ENCODE data around the gene CCDC170.
A peak's percentile ranks its signal among the peaks of the same experiment; 100 is the strongest.
"Not testable (repeated sequence)": the region's sequence is repeated elsewhere in the genome, so short reads cannot be mapped to it uniquely, and the experiment has no call there.

The CCDC170 gene

DNA sequence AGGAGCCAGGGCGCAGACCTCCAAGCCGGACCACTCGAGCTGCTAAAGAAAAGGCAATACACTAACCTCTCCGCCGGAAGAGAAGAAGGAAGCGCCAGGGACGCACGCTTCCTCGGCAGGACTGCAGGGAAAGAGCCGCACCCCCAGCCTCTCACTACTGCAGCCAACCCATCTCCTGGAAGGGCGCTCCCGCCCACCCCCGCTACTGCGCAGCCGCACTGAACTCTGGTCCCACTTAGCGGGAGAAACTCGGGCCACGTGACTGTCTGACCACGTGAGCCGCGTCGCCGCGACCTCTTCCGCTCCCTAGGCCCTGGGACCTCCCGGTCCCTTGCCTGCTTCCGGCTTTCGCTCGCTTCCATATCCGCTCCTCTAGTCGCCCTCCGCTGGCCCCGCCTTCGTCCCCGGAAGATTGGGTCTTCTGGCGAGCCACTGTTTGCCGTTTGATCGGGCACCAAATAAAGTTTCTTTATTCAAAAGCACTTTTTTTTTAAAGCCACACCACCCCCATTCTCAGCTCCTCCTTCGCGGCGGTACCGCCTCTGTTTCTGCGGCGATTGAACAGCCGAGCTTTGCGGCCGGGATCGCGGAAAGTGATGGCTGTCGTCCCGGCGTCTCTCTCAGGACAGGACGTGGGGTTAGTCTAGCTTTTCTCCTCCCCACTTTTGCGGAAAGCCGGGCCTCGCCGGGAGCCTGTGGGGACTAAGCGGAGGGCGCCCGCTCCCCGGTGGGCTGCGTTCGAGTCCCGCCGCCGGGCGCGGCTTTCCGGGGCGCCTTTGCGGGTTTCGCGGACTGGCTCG lies 41.7 kb upstream of the CCDC170 start, which contains the start of gene RMND1:
Gene RMND1, minus strand, starts transcription at position 177 of the 800 bp plus-strand sequence. CDS start 6,315 bp downstream, outside the sequence.
- H3K4me3 ChIP-seq (ENCODE audit: control insufficient read depth, low read depth, low read length) = peak within 1 kb of the TSS; percentile 98
- TF ChIP-seq, protein P1, sequence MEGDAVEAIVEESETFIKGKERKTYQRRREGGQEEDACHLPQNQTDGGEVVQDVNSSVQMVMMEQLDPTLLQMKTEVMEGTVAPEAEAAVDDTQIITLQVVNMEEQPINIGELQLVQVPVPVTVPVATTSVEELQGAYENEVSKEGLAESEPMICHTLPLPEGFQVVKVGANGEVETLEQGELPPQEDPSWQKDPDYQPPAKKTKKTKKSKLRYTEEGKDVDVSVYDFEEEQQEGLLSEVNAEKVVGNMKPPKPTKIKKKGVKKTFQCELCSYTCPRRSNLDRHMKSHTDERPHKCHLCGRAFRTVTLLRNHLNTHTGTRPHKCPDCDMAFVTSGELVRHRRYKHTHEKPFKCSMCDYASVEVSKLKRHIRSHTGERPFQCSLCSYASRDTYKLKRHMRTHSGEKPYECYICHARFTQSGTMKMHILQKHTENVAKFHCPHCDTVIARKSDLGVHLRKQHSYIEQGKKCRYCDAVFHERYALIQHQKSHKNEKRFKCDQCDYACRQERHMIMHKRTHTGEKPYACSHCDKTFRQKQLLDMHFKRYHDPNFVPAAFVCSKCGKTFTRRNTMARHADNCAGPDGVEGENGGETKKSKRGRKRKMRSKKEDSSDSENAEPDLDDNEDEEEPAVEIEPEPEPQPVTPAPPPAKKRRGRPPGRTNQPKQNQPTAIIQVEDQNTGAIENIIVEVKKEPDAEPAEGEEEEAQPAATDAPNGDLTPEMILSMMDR (conservative IDR thresholded peaks at IDR 0.05; ENCODE audit: control insufficient read depth, insufficient read depth, low read depth, low read length) = no peak
- DNase-seq (ENCODE audit: low read depth) = peak; percentile 100

DNA sequence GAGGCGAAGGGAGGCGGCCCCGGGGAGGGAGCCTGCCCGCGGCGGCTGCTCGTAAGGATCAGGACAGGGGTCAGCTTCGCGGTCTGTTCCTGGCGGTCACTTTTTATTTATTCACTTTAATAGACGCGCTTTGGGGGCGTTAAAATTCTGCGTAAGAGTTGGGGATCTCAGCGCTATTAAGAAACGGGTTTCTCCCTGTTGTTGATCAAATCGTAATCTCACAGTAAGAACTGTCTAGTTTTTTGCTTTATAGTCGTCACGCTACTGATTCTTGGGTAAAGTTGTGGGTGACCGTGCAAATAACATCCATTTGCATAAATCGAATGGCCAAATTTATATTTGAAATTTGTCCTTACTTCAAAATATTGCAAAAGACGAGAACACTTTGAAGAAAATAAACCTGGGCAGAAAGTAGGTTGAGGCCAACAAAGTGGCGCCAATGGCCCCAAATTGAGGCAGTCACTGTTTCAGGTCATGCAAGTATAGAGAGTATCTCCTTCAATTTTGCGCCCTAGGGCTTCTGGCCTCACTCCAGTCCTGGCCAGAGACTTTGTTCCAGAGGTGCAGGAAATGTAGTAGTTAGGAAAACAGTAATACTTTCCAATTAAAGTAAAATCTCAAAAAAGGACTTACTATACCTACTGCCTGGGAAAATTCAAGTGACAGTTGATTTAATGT lies 40.9 kb upstream of the CCDC170 start:
- TF ChIP-seq, protein P1 (conservative IDR thresholded peaks at IDR 0.05; ENCODE audit: control insufficient read depth, insufficient read depth, low read depth, low read length) = no peak
- DNase-seq (ENCODE audit: low read depth) = peak; percentile 33
- peak overlapping the region; percentile 90 for H3K4me3 ChIP-seq (ENCODE audit: control insufficient read depth, low read depth, low read length)

DNA sequence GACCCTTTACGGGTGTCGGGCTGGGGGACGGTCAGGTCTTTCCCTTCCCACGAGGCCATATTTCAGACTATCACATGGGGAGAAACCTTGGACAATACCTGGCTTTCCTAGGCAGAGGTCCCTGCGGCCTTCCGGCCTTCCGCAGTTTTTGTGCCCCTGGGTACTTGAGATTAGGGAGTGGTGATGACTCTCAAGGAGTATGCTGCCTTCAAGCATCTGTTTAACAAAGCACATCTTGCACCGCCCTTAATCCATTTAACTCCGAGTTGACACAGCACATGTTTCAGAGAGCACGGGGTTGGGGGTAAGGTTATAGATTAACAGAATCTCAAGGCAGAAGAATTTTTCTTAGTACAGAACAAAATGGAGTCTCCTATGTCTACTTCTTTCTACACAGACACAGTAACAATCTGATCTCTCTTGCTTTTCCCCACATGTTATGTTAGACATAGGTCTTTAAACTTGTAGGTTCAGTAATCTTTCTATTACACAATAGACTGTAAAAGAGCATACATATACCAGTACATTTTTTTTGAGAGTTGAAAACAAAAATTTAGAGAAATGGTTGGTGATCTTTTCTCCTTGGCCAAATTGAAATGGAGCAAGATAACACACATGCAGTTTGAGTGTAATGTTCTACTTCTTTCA lies 37.9 kb upstream of the CCDC170 start:
- not testable (repeated sequence) for DNase-seq (ENCODE audit: low read depth); H3K4me3 ChIP-seq (ENCODE audit: control insufficient read depth, low read depth, low read length)

DNA sequence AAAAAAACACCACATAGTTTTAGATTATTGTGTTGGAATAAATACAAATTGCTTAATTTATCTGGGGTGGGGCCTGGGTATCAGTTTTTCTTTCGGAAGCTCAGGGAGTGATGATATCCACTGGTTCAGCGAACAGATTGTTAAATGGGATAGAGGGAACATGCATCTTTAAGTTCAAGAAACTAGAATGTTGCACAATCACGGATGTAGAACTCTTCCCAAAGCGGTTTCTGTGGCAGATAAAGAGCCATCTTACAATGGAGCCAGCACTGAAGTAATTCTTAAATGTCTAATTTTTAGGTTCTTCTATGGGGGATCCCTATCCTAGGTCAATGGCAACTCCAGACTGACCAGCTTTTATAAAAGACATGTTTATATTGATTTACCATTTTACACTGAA lies 32.1 kb upstream of the CCDC170 start:
- TF ChIP-seq, protein P1 (conservative IDR thresholded peaks at IDR 0.05; ENCODE audit: control insufficient read depth, insufficient read depth, low read depth, low read length) = no peak
- H3K4me3 ChIP-seq (ENCODE audit: control insufficient read depth, low read depth, low read length) = no peak overlapping the region
- DNase-seq (ENCODE audit: low read depth) = no peak

DNA sequence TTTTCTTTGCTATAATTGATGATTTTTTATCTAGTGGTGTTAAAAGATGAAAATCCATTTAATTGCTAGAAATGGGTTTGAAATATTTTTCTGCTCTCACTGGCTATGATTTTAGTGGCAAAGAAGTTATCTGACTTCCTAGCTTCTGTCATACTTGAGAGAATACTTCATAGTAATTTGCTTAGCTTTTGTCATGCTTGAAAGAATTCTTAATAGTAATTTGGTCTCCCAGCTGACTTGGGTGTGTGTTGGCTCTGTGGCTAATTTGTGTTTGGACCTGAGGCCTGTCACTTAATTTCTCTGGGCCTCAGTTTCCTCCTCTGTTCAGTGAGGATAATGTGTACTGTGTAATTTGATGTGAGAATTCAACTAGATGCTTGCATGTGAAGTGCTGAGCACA lies 29.1 kb upstream of the CCDC170 start:
- TF ChIP-seq, protein P1 (conservative IDR thresholded peaks at IDR 0.05; ENCODE audit: control insufficient read depth, insufficient read depth, low read depth, low read length) = no peak
- DNase-seq (ENCODE audit: low read depth) = no peak
- H3K4me3 ChIP-seq (ENCODE audit: control insufficient read depth, low read depth, low read length) = no peak overlapping the region

DNA sequence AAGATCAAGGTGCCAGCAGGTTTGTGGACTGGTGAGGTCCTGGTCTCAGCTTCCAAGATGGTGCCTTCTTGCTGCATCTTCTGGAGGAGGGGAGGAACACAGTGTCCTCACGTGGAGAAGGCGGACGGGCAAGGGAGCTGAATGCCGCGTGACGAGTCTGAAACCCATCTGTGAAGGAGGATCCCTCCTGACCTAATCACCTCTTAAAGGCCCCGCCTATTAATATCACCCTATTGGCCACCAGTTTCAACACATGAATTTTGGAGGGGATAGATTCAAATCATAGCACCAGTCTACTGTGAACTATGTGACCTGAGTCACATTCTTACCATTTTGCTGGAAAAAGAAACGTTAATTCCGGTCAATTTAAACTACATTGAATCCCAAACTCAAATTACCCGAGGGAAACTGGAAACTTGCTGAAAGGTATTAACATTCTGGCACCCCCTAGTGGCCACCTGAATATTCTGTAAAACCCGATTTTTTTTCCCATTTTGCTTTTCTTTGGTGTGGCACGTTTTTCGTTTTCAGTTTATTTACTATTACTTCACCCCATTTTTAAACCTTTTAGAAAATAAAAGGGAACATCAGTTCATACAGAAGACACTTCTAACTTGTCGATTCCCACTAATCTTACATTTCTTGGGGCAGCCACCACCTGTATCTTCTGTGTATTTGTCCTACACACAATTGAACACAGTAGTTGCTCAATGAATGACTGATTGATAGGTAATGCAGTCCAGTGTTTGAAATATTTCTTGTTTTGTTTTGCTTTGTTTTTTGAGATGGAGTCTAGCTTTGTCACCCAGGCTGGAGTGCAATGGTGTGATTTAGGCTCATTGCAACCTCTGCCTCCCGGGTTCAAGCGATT lies 17.9 kb upstream of the CCDC170 start:
- DNase-seq (ENCODE audit: low read depth) = peak; percentile 63
- no peak overlapping the region for H3K4me3 ChIP-seq (ENCODE audit: control insufficient read depth, low read depth, low read length)
- TF ChIP-seq, protein P1 (conservative IDR thresholded peaks at IDR 0.05; ENCODE audit: control insufficient read depth, insufficient read depth, low read depth, low read length) = peak; percentile 77

Measured in fibroblast of mammary gland (primary cell).